Measurements from ENCODE around the gene USP48.
"Not testable (repeated sequence)": the region's sequence is repeated elsewhere in the genome, so short reads cannot be mapped to it uniquely, and the experiment has no call there.

USP48 gene

GRCh38 chr1:21702780-21703179 is 80.2 kb downstream of the USP48 start:
- DNase-seq (ENCODE audit: low read depth in 4 of 4, low spot score in 1 of 4): no peak

- no peak for DNase-seq (ENCODE audit: low read depth in 4 of 4, low spot score in 1 of 4)
These were observed 81.5 kb downstream of the USP48 start for GRCh38 chr1:21701401-21701800.

- no peak for DNase-seq (ENCODE audit: low read depth in 4 of 4, low spot score in 1 of 4)
These were observed 82.9 kb downstream of the USP48 start for GRCh38 chr1:21700094-21700493.

DNA sequence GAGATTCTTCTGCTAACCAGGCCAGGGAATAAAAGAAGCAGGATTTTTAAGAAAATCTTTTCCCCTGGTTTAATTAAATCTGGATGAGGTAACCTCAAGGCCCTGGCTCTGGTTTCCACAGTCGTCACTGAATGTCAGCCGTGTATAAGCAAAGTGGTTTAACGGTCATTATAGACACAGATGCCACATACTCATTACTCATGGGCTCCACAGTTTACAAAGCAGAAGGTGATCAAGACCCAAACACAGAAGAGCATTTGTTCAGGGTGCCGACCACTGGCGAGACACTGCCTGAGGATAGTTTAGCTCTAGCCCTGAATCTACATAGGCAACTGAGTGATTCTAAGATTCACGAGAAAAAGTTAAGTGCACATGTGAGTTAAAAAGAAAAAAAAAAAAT is 86.0 kb downstream of the USP48 start:
- DNase-seq (ENCODE audit: low read depth in 4 of 4, low spot score in 1 of 4): no peak

- no peak for DNase-seq (ENCODE audit: low read depth in 4 of 4, low spot score in 1 of 4)
These were observed 89.2 kb downstream of the USP48 start for GRCh38 chr1:21693732-21694131.

GRCh38 chr1:21691739-21692138 is 91.2 kb downstream of the USP48 start:
- no peak for DNase-seq (ENCODE audit: low read depth in 4 of 4, low spot score in 1 of 4)

DNA sequence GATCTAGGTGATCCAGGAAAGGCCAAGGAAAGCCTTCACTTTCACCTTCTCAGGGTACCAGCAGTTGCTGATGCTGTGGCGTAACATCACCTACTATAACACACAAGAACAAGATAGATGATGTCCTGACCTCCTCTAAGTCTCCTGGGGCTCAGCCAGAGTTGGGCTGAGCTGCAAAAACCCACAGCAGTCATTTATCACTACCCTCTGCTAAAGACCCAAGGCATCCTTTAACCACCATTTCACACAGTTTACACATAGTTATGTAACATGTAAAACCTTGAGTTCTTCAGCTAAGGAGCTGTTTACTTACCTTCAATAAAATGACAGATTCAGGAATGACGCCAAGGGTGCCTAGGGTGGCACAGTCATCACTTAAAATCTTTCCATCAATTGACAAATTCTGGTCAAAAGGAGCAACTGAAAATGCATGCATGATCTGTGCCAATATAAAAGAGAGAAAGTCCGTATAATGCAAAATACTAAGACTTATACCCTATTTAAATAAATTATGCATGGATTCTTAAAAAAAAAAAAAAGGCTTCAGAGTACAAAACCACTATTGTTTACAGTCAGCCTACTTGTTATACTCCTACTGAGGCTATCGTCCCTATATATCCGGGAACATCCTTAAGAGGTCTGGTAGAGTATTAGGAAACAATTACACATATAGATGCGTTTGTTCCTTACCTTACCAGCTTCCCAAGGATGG is 93.1 kb downstream of the USP48 start:
- DNase-seq (ENCODE audit: low read depth in 4 of 4, low spot score in 1 of 4): no peak

- no peak for DNase-seq (ENCODE audit: low read depth in 4 of 4, low spot score in 1 of 4)
These were observed 95.8 kb downstream of the USP48 start for GRCh38 chr1:21687081-21687529.

DNA sequence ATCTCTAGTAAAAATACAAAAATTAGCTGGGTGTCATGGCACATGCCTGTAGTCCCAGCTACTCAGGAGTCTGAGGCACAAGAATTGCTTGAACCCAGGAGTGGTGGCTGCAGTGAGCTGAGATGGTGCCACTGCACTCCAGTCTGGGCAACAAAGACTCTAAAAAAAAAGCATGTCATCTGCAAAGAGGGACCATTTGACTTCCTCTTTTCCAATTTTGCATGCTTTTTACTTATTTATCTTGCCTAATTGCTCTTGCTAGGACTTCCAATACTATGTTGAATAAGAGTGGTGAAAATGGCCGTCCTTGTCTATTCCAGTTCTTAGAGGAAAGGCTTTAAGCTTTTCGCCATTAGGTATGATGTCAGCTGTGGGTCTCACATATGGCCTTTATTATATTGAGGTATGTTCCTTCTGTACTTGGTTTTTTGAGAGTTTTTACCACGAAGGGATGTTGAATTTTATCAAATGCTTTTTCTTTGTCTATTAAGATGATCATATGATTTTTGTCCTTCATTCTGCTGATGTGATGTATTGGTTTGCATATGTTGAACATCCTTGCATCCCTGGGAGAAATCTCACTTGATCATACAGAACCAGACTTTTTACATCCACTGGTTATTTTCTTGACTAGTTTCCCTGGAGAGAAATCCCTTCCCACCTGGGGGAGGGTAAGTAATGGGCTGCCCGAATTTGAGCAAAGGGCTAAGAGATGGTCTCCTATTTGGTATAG is 96.8 kb downstream of the USP48 start:
- DNase-seq (ENCODE audit: low read depth in 4 of 4, low spot score in 1 of 4): no peak

DNA sequence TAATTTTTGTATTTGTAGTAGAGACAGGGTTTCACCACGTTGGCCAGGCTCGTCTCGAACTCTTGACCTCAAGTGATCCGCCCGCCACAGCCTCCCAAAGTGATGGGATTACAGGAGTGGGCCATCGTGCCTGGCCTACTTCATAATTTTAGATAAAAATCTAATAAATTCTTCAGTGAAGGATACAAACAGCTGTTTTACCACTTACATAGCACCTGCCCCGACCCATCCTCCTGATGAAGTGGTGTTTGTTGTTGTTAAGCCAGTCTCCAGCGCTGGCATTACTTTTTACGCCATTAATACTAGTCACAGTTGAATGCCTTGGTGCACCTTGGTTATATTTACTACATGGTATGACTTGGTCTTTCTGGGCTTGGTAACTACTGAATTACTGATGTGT is 101.5 kb downstream of the USP48 start:
- no peak for DNase-seq (ENCODE audit: low read depth in 4 of 4, low spot score in 1 of 4)

DNA sequence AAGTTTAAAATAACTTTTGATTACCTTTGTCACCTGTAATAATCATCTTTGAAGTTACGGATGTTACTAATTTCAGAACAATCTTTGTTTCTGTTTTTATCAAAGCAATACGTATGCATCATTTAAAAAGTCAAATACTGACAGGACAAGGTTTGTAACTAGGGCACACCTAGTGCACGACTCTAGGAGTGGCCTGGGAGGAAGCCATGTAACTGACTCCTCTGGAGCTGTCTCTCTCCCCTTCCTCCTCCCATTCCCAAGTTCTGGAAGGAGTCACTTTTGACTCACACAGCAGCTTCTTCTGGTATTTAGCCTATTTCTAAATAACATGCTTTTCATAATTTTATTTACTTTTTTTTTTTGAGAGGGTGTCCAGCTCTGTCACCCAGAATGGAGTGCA is 102.0 kb downstream of the USP48 start:
- DNase-seq (ENCODE audit: low read depth in 4 of 4, low spot score in 1 of 4): no peak

DNA sequence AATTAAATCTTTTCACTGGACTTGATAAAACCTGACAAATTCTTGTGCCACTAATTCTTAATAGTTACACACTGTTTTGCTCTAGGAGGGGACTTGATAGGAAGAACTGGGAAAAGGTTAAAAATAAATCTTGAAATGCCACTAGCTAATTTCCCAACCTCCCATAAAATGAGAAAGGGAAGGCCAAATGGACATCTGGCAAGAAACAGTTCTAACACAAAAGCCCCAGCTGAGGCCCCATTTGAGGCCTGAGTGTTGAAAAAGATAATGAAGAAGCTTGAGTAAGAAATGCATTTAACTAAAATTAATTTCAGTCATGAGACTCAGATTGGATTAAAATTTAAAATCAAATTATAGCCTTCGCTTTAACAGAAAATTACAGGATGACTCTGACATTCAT is 102.6 kb downstream of the USP48 start:
- no peak for DNase-seq (ENCODE audit: low read depth in 4 of 4, low spot score in 1 of 4)

- DNase-seq (ENCODE audit: low read depth in 4 of 4, low spot score in 1 of 4): no peak
These were observed 105.8 kb downstream of the USP48 start for GRCh38 chr1:21677168-21677567.

DNA sequence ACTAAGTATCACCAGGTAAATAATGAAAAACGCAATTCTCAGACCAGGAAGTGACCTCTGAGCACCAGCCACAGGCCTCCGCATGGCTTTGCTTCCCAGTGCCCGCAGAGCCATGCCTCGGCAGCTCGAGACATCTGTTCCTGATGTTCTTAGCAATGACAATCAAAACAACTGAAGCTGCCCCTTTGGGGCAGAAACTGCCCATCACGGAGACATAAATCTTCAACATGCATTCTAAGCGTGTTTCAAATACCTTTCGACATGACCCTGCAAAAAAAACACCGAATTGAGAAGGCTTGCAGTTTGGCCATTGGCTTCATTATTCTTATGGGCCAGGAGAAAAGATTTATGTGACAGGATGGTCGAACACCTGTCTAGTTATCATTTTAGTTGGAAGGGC is 108.0 kb downstream of the USP48 start:
- no peak for DNase-seq (ENCODE audit: low read depth in 4 of 4, low spot score in 1 of 4)

GRCh38 chr1:21673853-21674252 is 109.1 kb downstream of the USP48 start:
- not testable (repeated sequence) for DNase-seq (ENCODE audit: low read depth in 4 of 4, low spot score in 1 of 4)

GRCh38 chr1:21673277-21673780 is 109.6 kb downstream of the USP48 start:
- DNase-seq (ENCODE audit: low read depth in 4 of 4, low spot score in 1 of 4): no peak

- no peak for DNase-seq (ENCODE audit: low read depth in 4 of 4, low spot score in 1 of 4)
These were observed 110.3 kb downstream of the USP48 start for GRCh38 chr1:21672478-21673276.

- no peak for DNase-seq (ENCODE audit: low read depth in 4 of 4, low spot score in 1 of 4)
These were observed 111.0 kb downstream of the USP48 start for GRCh38 chr1:21671915-21672314.

DNA sequence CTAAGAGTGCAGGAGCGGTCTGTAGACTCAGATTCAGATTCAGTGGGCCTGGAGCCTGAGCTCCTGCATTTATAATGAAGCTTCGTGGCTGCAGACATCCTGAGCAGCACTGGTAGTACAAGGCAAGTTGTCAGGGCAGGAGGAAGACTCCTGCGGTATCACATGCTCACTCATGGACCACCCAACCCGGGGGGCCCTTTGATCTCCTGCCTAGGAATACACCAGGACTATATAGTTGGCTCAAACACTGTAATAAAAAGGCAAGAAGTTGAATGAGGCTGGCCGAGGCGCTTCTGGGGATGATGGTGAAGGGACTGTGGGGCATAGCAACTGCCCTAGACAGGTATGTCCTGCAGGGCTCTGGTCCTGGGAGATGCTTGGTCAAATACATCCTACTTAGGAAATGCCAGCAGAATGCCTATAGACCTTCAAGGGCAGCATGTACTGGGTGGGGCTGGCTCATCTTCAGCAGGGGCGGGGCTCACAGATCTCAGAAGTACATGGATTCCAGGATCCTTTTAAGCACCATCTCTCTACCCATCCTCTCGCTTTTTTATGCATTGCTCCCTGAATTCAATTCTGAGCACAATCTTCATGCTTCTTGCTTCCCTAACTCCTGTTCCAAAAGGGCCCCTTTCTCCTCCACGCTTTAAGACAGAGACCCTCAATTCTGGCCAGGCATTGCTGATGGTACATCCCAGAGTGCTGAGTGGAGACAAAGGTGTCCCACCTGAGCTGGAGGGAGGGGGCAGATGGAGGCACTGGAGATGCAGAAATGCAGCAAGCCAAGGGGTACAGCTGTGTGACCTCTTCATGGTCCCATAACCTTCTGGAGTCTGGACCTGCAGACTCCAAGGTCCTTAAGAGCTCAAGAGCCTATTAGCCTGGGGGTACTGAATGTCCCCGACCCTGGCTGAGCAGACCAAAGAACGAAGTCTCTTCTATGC is 111.7 kb downstream of the USP48 start:
- DNase-seq (ENCODE audit: low read depth in 4 of 4, low spot score in 1 of 4): no peak

DNA sequence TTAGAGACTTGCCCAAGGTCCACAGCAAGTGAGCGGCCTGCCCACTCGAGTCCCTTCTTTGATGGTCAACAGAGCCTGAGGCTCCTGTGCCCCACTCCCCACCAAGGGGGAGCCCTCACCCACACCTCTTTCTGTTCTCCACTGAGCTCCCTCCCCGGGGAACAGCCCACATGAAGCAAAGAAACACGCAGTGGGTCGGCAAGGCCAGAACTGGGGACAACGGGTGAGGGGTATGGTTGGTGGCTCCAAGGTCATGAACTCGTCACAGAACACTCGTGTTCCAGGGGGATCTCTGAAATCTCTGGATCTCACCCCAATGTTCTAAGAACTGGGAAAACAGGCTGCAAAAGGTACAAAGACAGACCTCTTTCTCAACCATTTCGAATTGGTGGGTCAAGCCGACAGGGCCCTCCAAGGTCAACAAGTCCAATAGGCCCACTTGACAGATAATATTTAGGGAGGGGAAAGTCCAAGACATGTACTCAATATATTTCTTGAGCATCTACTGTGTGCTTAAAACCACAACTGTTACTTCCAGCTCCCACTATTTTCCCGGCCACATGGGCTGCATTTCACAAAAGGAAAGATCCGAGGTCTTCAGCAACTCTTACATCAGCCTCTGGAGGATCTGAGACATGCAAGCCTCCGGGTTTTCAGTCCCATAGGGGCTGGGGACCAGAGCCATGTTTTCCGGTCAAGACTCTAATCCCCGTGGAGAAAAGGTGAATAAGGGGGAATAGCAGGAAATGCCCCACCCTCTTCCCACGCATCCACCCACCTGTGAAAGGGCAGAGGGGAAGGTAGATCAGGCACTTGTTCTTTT is 112.7 kb downstream of the USP48 start:
- no peak for DNase-seq (ENCODE audit: low read depth in 4 of 4, low spot score in 1 of 4)
